Measurements from ENCODE around the gene AP5B1.

- TF ChIP-seq CTCF (IDR thresholded peaks at IDR 0.05) (no peak), EZH2 (IDR thresholded peaks at IDR 0.05) (no peak), EZH2phosphoT487 (IDR thresholded peaks at IDR 0.05) (no peak)
Measured at GRCh38 chr11:65764434-65764833, 16.3 kb downstream of the AP5B1 start.
